ENCODE data around the gene TMEM134.

DNA sequence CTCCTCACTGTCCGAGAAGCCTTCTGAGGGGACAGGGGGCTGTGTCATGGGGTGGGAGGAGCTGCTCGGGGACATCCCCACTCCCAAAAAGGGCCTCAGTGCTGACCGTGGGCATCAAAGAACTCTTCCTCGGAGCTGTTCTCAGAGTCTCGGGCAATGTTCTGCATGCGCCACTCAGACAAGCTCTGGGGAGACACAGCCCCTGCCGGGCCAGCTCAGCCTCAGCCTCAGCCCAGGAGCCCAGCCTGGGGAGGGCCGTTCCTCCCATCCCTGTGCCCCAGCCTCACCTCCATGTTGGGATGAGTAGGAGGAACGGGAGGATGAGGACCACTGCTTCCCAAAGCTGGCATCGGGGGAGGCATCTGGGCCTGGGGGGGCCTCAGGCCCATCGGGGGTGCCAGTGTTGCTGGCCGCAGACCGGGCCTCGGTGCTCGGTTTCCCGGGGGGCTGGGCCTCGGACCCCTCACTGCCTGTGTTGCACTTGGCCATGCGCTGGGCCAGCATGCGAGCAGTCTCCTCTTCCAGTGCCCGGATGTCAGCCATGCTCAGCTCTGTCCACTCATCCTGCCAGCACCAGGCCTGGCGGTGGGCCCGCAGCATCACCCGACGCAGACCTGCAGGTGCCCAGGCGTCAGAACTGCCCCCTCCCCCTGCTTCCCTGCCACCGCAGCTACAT, 30.9 kb upstream of the TMEM134 start:
- no peak for TF ChIP-seq EZH2 (IDR thresholded peaks at IDR 0.05; ENCODE audit: borderline replicate concordance, low read depth, low read length, poor library complexity, severe bottlenecking)
- TF ChIP-seq, protein P1, sequence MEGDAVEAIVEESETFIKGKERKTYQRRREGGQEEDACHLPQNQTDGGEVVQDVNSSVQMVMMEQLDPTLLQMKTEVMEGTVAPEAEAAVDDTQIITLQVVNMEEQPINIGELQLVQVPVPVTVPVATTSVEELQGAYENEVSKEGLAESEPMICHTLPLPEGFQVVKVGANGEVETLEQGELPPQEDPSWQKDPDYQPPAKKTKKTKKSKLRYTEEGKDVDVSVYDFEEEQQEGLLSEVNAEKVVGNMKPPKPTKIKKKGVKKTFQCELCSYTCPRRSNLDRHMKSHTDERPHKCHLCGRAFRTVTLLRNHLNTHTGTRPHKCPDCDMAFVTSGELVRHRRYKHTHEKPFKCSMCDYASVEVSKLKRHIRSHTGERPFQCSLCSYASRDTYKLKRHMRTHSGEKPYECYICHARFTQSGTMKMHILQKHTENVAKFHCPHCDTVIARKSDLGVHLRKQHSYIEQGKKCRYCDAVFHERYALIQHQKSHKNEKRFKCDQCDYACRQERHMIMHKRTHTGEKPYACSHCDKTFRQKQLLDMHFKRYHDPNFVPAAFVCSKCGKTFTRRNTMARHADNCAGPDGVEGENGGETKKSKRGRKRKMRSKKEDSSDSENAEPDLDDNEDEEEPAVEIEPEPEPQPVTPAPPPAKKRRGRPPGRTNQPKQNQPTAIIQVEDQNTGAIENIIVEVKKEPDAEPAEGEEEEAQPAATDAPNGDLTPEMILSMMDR (conservative IDR thresholded peaks at IDR 0.05; ENCODE audit: low read depth, low read length) = no peak

Measured in A673 (cell line).